ENCODE measurements around the gene EP400. TPM values are rescaled to one million over a fixed set of nuclear protein-coding genes. Genes with fewer than 3 reads are reported as not detected.

Gene EP400
- total RNA-seq, 1 experiment from 2014 or later, result 60.5 TPM

DNA sequence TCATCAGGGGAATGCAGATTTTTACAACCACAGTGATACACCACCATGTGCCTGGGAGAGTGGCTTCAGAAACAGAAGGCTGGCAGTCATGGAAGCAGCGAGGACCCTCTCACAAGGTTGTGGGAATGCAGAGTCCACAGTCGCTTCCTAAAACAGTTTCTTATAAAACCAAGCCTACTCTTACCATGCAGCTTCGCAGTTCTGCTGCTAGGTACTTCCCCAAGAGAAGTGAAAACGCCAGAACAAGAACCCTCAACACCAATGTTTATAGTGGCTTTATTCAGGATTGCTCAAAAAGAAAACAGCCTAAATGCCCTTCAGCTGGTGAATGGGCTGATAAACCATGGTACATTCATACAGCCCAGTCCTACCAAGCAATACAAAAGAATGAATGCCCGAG, 107.2 kb downstream of the EP400 start:
- Histone ChIP-seq H3K9me3 (no peaks in the 10 kb centered on the region), H3K4me1 (no peaks in the 10 kb centered on the region), H3K4me3 (ENCODE audit: low read depth, low read length) (no peak overlapping the region), H3K27me3 (replicated peaks; ENCODE audit: control insufficient read depth, insufficient read depth, low read length) (no peaks in the 10 kb centered on the region), H3K36me3 (ENCODE audit: control insufficient read depth, insufficient read depth, low read length) (no peaks in the 10 kb centered on the region; the same call in 1 of the 2 replicates)
- Mint-ChIP-seq H3K36me3 (ENCODE audit: insufficient read depth, unreplicated experiment) (peaks cover 68% of the 10 kb centered on the region), H3K4me1 (ENCODE audit: low read depth, unreplicated experiment) (no peaks in the 10 kb centered on the region), H3K27me3 (ENCODE audit: insufficient read depth, unreplicated experiment) (no peaks in the 10 kb centered on the region), H3K4me3 (ENCODE audit: unreplicated experiment) (no peak overlapping the region), H3K9me3 (ENCODE audit: unreplicated experiment) (no peaks in the 10 kb centered on the region), H3K27ac (ENCODE audit: unreplicated experiment) (no peak overlapping the region)
- CTCF ChIA-PET, result no interaction called here
- TF ChIP-seq, protein P1, sequence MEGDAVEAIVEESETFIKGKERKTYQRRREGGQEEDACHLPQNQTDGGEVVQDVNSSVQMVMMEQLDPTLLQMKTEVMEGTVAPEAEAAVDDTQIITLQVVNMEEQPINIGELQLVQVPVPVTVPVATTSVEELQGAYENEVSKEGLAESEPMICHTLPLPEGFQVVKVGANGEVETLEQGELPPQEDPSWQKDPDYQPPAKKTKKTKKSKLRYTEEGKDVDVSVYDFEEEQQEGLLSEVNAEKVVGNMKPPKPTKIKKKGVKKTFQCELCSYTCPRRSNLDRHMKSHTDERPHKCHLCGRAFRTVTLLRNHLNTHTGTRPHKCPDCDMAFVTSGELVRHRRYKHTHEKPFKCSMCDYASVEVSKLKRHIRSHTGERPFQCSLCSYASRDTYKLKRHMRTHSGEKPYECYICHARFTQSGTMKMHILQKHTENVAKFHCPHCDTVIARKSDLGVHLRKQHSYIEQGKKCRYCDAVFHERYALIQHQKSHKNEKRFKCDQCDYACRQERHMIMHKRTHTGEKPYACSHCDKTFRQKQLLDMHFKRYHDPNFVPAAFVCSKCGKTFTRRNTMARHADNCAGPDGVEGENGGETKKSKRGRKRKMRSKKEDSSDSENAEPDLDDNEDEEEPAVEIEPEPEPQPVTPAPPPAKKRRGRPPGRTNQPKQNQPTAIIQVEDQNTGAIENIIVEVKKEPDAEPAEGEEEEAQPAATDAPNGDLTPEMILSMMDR (IDR thresholded peaks at IDR 0.05; ENCODE audit: insufficient read depth in 1 of 2, low read depth in 1 of 2, low read length in 1 of 2, severe bottlenecking in 1 of 2, unreplicated experiment in 1 of 2), result no peak
- DNase-seq, result no peak
- POLR2A ChIA-PET, result no interaction called here
- intact Hi-C loops (cut with micrococcal nuclease; ENCODE audit: unreplicated experiment), result no loop called here
- no TSS peak for BruUV-seq (replicated peaks)

DNA sequence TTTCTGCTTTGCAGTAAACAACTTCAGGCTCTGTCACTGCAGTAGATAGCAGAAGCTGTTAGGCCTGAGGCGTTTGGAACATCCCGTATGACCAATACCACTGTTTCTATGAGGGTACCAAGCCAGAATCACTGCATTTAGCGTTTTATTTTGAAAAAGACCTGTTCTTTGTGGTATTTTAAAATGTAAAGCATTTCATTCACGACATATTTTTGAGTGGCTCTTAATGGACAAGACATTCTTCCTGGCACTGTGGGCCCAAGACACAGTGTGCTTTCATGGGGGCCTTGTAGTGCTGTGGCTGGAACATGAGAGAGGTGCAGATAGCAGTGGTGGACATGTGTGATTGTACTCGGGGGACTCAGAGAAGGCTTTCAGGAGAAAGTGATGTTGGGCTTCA, 107.9 kb downstream of the EP400 start:
- H3K27me3 ChIP-seq (replicated peaks; ENCODE audit: control insufficient read depth, insufficient read depth, low read length), result no peaks in the 10 kb centered on the region
- ChIA-PET CTCF (no interaction called here), POLR2A (no interaction called here)
- H3K9me3 Mint-ChIP-seq (ENCODE audit: unreplicated experiment), result no peaks in the 10 kb centered on the region
- no peaks in the 10 kb centered on the region for H3K4me1 ChIP-seq
- intact Hi-C loops (cut with micrococcal nuclease; ENCODE audit: unreplicated experiment), result no loop called here
- no peak overlapping the region for H3K4me3 ChIP-seq (ENCODE audit: low read depth, low read length)
- H3K4me3 Mint-ChIP-seq (ENCODE audit: unreplicated experiment), result no peak overlapping the region
- H3K36me3 Mint-ChIP-seq (ENCODE audit: insufficient read depth, unreplicated experiment), result peaks cover 68% of the 10 kb centered on the region
- TF ChIP-seq, protein P1 (IDR thresholded peaks at IDR 0.05; ENCODE audit: insufficient read depth in 1 of 2, low read depth in 1 of 2, low read length in 1 of 2, severe bottlenecking in 1 of 2, unreplicated experiment in 1 of 2), result no peak
- no TSS peak for BruUV-seq (replicated peaks)
- no peaks in the 10 kb centered on the region for H3K9me3 ChIP-seq
- no peak overlapping the region for H3K27ac Mint-ChIP-seq (ENCODE audit: unreplicated experiment)
- DNase-seq, result no peak
- no peaks in the 10 kb centered on the region for H3K27me3 Mint-ChIP-seq (ENCODE audit: insufficient read depth, unreplicated experiment)
- no peaks in the 10 kb centered on the region; the same call in none of the 2 replicates for H3K36me3 ChIP-seq (ENCODE audit: control insufficient read depth, insufficient read depth, low read length)
- H3K4me1 Mint-ChIP-seq (ENCODE audit: low read depth, unreplicated experiment), result no peaks in the 10 kb centered on the region

DNA sequence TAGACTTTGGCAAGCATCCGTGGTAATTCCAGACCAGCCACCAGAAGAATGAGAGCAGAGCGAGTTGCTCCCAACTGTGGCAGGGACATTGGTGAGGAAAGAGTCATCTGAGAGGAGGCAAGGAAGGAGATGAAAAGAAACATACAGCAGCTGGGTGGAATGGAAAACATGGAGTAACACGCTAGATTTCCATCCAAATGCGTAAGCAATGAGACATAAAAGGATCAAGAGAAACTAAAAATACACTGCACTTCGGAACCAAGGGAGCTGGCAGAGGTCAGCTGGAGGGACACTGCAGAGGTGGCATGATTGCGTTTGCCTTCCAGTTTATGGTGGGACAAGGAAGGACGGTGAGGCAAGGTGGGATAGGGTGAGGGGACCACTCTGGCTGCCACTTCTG, 111.5 kb downstream of the EP400 start:
- H3K36me3 Mint-ChIP-seq (ENCODE audit: insufficient read depth, unreplicated experiment), result peaks cover 59% of the 10 kb centered on the region

More for the DNA sequence above, 111.5 kb downstream of the EP400 start:
- ChIA-PET POLR2A (no interaction called here), CTCF (no interaction called here)
- no peaks in the 10 kb centered on the region for H3K9me3 Mint-ChIP-seq (ENCODE audit: unreplicated experiment)
- TF ChIP-seq, protein P1 (IDR thresholded peaks at IDR 0.05; ENCODE audit: insufficient read depth in 1 of 2, low read depth in 1 of 2, low read length in 1 of 2, severe bottlenecking in 1 of 2, unreplicated experiment in 1 of 2), result no peak
- intact Hi-C loops (cut with micrococcal nuclease; ENCODE audit: unreplicated experiment), result no loop called here
- no peak for DNase-seq
- H3K4me3 ChIP-seq (ENCODE audit: low read depth, low read length), result no peak overlapping the region
- H3K4me1 Mint-ChIP-seq (ENCODE audit: low read depth, unreplicated experiment), result no peaks in the 10 kb centered on the region
- no peaks in the 10 kb centered on the region for H3K9me3 ChIP-seq
- H3K4me1 ChIP-seq, result no peaks in the 10 kb centered on the region
- H3K36me3 ChIP-seq (ENCODE audit: control insufficient read depth, insufficient read depth, low read length), result peaks cover 2% of the 10 kb centered on the region
- H3K27me3 Mint-ChIP-seq (ENCODE audit: insufficient read depth, unreplicated experiment), result no peaks in the 10 kb centered on the region
- BruUV-seq (replicated peaks), result no TSS peak
- no peak overlapping the region for H3K4me3 Mint-ChIP-seq (ENCODE audit: unreplicated experiment)
- H3K27ac Mint-ChIP-seq (ENCODE audit: unreplicated experiment), result no peak overlapping the region
- no peaks in the 10 kb centered on the region for H3K27me3 ChIP-seq (replicated peaks; ENCODE audit: control insufficient read depth, insufficient read depth, low read length)

Measured in Caco-2 (cell line).